ENCODE data around the gene ACP6.
A peak's percentile ranks its signal among the peaks of the same experiment; 100 is the strongest.
"Not testable (repeated sequence)": the region's sequence is repeated elsewhere in the genome, so short reads cannot be mapped to it uniquely, and the experiment has no call there.

ACP6 gene

DNA sequence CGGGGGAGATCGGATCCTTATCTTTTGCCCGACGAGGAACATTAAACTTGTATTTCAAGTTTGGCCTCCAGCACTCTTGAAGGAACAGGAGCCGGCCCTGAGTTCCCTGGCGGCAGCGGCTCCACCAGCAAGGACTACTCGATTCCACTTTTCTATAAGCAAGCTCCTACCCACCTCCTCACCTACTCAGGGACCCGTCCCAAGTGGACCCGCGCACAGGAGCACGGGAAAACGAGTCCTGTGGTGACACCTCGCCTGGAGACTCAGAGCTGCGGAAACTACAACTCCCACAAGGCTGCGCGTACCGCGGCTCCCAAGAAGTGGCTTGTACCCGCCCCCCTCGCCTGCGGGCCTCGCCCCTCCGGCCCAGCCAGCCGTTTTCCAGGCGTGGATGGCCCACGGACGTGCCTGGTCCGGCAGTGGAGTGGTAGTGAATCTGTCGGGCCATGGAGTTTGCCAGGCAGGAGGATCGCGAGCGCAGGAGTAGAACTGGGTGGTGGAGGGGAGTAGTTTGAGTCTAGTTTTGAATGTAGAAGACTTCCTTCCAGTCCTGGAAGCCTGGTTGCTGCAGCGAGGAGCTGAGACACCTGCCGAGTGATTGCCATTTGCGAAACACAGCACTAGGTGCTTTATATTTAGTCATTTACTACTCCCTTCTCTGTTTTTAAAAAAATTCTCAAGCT, at the start of gene ACP6:
Gene ACP6, minus strand, starts transcription at position 206 of the 683 bp plus-strand sequence. CDS start 476 bp downstream, outside the sequence.
- peak within 1 kb of the TSS; percentile 72 for H3K4me3 ChIP-seq (ENCODE audit: low read depth, low read length)
- DNase-seq (ENCODE audit: low read depth): peak; percentile 78

DNA sequence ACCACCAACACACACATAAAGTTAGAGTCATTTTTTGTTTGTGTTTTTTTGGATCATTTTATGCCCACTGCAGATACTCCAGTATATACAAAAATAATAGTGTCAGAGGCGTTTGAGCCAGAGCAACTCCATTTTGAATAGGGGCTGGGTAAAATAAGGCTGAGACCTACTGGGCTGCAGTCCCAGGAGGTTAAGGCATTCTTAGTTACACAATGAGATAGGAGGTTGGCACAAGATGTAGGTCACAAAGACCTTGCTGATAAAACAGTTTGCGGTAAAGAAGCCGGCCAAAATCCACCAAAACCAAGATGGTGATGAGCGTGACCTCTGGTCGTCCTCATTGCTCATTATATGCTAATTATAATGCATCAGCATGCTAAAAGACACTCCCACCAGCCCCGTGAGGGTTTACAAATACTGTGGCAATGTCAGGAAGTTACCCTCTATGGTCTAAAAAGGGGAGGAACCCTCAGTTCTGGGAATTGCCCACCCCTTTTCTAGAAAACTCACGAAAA, 49.4 kb upstream of the ACP6 start:
- no peak for DNase-seq (ENCODE audit: low read depth)
- H3K4me3 ChIP-seq (ENCODE audit: low read depth, low read length): no peak overlapping the region

DNA sequence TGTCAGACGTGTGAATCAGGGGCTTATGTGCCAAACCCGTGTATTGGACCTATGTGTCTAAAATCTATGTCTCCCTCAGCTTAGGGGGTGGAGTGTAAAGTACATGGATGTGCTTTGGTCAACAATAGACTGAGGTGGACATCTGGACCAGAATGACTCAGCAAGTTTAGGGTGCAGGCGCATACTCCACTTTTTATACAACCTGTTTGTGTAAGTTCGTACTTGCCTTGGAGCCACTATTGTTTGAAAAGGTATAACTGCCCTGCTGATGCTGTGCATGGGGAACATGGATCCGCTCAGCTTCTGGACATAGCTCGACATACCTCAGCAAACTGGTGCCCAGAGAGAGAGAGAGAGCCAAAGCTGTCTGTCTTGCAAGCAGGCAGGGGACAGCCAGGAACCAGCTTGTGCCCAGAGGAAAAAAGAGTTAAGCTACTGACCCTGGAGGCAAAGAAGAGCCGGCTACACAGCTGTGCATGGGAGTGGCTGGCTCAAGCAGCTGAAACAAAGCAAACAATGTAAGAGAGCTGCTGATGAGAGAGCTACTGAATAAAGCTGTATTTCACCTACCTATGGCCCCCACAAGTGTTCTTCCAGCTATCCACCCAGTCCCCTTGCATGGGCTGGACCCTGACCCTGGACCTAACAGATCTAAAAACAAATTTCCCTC, 48.8 kb upstream of the ACP6 start:
- H3K4me3 ChIP-seq (ENCODE audit: low read depth, low read length): no peak overlapping the region

DNA sequence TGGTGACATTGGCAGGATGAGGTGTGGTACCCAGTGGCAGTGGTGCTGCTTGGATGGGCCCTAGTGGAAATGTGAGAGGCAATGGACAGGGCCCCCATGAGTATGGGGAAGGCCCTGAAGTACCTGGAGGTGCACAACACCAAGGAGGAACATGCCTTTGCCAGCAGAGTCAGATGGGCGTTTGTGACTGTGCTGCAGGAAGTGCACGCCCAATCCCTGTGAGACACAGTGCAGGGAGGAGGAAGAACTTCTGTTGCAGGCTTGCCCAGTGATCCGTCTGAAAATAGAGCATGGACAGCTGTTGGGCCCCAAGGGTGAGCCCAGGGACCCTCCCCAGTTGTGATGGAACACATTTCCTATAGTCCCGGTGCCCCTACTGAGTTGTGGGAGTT, 47.4 kb upstream of the ACP6 start:
- no peak overlapping the region for H3K4me3 ChIP-seq (ENCODE audit: low read depth, low read length)
- DNase-seq (ENCODE audit: low read depth): no peak

More for the DNA sequence above, 48.8 kb upstream of the ACP6 start:
- no peak for DNase-seq (ENCODE audit: low read depth)

DNA sequence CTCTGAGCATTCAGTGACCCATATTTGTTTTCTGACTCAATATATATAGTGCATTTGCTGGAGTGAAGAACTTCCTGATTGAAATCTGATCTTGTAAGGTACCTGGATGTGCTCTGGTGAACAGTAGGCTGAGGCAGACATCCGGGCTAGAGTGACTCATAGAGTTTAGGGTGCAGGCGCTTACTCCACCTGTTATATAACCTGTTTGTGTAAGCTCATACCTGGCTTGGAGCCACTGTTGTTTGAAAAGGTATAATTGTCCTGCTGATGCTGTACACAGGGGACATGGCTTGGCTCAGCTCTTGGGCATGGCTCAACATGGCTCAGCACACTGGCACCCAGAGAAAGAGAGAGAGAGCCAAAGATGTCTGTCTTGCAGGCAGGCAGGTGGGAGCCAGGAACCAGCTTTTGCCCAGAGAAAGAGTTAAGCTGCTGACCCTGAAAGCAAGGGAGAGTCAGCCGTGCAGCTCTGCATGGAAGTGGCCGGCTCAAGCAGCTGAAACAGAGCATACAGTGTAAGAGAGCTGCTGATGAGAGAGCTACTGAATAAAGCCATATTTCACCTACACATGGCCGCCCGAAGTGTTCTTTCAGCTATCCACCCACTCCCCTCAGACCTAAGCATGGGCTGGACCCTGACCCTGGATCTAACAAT, 46.9 kb upstream of the ACP6 start:
- no peak overlapping the region for H3K4me3 ChIP-seq (ENCODE audit: low read depth, low read length)
- no peak for DNase-seq (ENCODE audit: low read depth)

DNA sequence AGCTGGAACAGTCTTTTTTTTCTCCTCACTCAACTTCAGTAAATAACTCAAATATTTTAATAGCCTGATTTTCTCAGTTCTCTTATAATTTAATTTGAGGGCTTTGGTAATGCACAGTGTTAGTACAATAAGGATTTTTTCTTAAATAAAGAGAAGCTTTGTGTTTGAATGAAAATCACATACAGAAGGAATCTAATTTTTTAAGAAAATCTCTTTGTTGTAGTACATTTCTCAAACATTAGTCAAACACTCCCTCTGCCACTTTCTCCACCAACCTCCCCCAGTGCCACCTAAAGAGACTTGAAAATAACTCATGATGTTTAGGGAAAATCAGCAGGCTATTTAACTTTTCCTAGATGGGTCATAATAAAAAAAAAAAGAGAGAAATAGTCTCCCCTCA, 42.3 kb upstream of the ACP6 start:
- H3K4me3 ChIP-seq (ENCODE audit: low read depth, low read length): no peak overlapping the region
- no peak for DNase-seq (ENCODE audit: low read depth)

DNA sequence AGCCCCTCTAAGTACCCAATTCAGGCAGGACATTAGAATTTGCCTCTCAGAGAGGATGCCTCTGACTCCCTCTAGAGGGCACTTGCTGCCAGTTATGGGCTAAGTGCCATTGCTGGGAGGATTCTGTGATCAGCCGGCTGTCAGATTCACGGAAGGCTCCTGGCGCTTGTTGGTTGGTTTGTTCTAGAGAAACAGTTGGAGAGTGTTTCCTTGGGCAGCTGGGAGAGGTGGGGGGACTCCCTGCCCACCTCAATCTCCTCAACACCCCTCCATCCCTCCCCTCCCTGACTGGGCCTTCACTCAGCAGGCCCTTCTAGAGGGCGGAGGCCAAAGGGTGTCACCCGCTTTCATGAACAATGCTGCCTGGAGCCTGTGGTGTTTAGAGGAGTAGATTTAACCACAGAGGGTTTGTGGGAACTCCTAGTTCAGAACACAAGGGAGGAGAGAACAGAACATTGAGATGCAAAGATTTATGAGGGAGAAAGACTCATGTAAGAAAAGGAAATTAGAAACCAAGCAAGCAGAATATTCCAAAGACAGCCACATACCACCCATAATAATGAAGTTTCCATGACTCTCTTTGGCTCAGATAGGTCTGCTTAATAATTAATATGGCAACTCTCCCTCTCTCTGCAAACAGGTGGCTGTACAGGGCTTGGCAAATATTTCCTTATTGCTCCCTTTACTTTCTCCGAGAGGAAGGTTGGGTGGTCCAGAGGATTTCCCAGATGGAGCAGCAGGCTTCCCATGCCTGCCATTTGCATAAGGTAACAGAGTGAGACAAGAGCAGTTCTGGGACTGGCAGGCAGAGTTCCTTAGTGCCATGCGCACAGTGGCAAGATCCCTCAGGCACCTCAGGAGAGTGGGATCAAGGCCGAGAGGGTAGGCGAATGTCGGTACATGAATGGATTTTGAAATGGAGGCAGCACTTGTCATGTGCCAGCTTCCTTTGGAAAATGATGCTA, 30.0 kb upstream of the ACP6 start:
- H3K4me3 ChIP-seq (ENCODE audit: low read depth, low read length): no peak overlapping the region
- peak; percentile 34 for DNase-seq (ENCODE audit: low read depth)

DNA sequence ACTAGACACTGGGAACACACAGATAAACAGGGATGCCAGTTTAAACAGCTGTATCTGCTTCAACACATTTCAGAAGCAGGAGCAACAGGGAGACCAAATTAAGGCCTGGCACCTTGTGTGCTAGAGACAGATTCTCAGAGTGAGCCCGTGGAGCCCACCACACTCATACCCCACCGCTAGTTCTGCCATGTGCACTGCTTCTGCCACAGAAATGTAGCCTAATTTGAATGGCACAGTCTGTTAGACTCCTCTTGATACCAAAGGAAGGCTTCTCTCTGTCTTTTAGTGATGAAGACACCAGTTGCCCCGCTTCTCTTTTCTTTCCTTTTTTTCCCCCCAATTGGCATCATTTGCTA, 29.3 kb upstream of the ACP6 start:
- H3K4me3 ChIP-seq (ENCODE audit: low read depth, low read length): no peak overlapping the region
- DNase-seq (ENCODE audit: low read depth): no peak

DNA sequence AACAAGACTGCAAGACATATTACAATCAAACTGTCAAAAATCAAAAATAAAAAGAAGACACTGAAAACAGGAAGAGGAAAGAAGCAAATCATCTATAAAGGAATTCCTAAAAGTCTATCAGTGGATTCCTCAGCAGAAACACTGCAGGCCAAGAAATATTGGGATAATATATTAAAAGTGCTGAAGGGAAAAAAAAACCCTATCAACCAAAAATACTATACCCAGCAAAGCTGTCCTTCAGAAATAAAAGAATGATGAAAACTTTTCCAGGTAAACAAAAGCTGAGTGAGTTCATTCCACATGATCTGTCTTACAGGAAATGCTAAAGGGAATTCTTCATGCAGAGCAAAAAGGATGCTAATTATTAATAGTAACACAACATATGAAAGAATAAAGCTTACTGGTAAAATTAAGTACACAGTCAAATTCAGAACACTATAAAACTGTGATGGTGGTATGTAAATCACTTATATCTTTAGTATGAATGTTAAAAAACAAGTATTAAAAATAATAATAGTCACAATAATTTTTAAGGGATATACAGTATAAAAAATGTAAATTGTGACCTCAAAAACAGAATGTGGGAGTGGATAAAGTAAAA, 12.9 kb upstream of the ACP6 start:
- no peak for DNase-seq (ENCODE audit: low read depth)
- no peak overlapping the region for H3K4me3 ChIP-seq (ENCODE audit: low read depth, low read length)

DNA sequence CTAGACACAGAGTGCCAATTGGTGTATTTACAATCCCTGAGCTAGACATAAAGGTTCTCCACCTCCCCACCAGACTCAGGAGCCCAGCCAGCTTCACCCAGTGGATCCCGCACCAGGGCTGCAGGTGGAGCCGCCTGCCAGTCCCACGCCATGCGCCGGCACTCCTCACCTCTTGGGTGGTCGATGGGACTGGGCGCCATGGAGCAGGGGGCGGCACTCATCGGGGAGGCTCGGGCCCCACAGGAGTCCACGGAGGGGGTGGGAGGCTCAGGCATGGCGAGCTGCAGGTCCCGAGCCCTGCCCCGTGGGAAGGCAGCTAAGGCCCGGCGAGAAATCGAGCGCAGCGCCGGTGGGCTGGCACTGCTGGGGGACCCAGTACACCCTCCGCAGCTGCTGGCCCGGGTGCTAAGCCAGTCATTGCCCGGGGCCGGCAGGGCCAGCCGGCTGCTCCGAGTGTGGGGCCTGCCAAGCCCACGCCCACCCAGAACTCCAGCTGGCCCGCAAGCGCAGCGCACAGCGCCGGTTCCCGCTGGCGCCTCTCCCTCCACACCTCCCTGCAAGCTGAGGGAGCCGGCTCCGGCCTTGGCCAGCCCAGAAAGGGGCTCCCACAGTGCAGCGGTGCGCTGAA, 10.4 kb upstream of the ACP6 start:
- not testable (repeated sequence) for H3K4me3 ChIP-seq (ENCODE audit: low read depth, low read length); DNase-seq (ENCODE audit: low read depth)

DNA sequence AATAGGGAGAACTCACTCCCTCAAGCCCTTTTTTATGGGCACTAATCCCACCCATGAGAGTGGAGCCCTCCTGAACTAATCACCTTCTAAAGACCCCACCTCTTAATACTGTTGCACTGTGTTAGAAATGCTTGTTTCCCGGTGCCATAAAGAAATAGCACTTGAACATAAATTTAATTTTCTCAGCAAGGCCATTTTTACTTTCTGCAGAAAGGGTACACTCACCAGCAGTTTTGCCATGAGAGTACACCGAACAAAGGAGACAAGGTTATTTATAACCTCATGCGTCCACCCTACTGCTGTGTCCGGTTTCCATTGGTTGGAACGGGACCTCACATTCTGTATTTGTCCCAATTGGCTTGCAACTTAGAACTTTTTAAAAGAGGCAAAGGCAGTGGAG, 7.4 kb upstream of the ACP6 start:
- not testable (repeated sequence) for H3K4me3 ChIP-seq (ENCODE audit: low read depth, low read length); DNase-seq (ENCODE audit: low read depth)

DNA sequence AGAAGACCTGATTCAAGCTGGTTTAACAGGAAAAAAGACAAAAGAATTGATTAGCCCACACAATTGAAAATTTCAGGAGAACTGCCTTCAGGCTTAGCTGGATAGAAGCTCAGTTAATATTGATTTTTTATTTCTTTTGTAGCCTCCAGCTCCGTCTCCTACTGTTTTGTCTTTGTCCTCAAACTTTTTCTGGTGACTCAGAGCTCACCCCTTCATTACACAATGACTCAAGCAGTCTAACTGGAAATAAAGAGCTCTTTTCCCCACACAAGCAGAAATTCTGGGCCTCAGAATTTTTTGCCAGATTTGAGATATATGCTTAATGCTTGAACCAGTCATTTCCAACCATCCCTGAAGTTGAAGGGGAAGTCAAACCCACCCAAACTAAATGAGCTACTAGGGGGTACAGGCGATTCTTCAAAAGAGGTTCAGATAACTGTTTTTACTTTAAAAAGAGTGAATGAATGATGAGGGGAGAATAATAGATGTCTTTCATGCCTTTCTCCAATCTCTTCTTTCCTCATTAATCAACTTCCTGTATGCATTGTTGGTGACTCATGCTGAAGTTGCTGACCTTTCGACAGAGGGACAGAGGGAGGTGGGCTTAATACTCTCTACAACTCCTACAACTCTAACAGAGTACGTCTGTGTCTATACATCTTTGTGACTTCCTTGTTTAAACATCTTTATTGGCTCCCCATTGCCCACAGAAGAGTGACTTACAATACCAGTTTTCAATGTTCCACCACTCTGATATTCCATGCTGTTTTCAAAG, 6.2 kb upstream of the ACP6 start:
- DNase-seq (ENCODE audit: low read depth): peak; percentile 35

DNA sequence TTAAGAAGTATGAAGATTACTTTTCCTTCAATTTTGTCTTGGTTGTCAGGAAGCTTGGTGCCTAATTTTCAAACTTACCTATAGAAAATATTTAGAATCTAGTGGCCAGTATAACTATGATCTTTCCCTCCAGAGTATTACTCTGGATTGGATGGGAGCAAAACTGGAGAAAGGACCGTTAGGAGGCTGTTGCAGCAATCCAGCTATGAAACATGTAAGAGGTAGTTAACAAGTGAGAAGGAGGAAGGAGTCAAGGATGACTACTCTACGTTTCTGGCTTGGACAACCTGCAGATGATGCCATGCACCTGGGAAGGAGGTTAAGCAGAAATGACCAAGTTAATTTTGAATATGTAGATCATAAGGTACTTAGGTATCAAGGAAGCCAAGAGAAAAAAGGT, 3.5 kb upstream of the ACP6 start:
- H3K4me3 ChIP-seq (ENCODE audit: low read depth, low read length): no peak overlapping the region
- no peak for DNase-seq (ENCODE audit: low read depth)

More for the DNA sequence above, 6.2 kb upstream of the ACP6 start:
- no peak overlapping the region for H3K4me3 ChIP-seq (ENCODE audit: low read depth, low read length)

DNA sequence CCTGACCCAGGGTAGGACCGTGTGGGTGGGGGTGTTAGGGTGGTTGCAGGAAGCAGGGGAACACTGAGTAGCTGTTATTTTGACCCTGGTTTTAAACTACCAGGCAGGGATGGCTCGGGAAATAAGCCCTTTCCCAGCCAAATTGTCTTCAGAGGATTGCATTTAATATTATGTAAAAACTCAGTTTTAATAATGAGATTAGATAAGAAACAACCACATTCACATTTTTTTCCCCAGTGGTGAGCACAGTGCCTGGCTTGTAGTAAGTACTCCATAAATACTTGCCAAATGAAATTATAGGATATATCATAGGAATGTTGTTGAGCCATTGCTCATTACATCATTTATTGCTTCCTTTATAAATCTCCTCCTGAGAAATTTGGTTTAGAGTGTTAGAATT, 3.1 kb upstream of the ACP6 start:
- H3K4me3 ChIP-seq (ENCODE audit: low read depth, low read length): no peak overlapping the region
- DNase-seq (ENCODE audit: low read depth): no peak

DNA sequence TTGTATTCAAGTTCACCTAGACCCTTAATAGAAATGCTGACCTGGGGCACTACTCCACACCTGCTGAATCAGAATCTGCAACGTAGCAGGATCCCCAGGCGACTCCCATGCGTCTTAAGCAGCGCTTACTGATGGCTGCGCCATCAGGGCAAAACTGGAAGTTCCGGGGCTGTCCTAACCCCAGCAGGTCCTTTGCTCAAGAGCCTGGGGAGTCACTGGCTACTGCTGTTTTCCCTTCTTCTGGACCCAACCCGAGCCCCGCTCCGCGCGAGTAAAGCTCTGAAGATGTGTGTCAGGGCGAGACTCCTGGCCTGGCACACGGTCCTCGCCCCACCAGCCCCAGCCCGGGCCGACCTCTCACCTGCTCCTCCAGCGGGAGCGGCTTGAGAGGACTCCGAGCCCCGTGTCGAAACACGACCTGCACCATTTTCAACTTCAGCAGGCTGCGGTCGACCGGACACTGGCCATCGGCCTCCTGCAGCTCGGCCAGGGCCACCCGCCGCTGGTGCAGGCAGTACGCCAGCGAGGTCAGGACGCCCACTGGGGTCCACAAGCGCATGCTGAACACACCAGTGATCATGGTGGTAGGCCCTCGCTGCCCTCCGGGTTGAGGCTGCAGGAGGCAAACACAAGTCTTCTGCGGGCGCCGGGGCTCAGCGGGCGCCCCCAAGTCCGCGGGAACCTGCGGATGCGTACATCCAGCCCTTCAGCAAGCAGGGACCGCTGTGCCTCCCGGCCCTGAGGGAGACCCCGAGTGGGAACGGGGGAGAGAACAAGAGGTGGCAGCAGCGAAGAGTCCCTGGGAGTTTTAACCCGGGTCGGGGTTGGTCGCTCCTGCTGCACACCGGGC, 630 bp downstream of the ACP6 start:
- DNase-seq (ENCODE audit: low read depth): no peak
- H3K4me3 ChIP-seq (ENCODE audit: low read depth, low read length): peak overlapping the region; percentile 72

DNA sequence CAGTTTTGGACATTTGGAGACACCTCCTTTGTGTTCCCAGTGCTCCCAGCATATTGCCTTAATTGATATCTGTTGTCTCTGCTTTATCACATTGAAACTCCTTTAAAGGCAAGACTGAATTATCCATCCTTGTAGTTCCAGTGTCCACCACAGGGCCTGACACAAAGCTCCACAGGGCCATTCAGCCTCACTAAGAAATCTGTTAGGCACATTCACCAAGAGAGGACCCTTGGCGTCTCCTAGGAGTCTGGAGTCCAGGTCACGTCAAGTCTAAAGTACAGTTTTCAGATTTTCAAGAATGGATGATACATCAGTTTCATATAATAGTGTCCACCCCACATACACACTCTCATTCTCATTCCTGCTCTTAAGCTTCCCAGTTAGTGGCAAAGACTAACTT, 4.8 kb downstream of the ACP6 start:
- no peak overlapping the region for H3K4me3 ChIP-seq (ENCODE audit: low read depth, low read length)

DNA sequence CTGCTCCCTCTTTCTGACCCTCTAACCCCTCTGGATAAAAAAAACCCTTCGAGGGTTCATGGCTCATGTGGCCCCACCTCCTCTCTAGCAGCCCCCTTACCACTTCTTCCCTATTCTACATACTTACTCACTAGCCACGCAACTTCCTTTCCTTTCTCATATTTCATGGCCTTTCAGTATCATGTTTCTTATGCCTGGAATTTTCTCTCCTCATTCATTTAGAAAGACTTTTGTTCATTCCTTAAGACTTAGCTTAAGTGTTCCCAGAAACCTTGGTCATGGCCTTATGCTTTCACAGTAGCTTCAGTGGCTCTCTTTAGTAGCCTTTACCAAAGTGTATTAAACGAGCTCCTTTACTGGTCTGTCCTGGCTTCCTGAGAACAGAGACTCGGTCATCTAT, 6.1 kb downstream of the ACP6 start:
- peak; percentile 24 for DNase-seq (ENCODE audit: low read depth)
- no peak overlapping the region for H3K4me3 ChIP-seq (ENCODE audit: low read depth, low read length)

More for the DNA sequence above, 4.8 kb downstream of the ACP6 start:
- no peak for DNase-seq (ENCODE audit: low read depth)

Measured in skeletal muscle cell (primary cell).